Epithelial cell of esophagus (primary cell): ENCODE data around the gene SYVN1.

ENCODE experiments used
- DNase-seq: peaks from one replicate; pipeline ENCODE4 v3.0.0; 2010; ENCODE audit warnings: low read depth
- H3K4me3 ChIP-seq: 2 replicates; pipeline ENCODE4 v1.5.1; 2011; ENCODE audit warnings: mild to moderate bottlenecking, low read length, control low read depth
- CTCF ChIP-seq: IDR thresholded peaks from 2 replicates; pipeline ENCODE4 v1.5.1; 2011; ENCODE audit warnings: low read depth, mild to moderate bottlenecking, low read length, control low read depth, inconsistent platforms; ENCODE audit not compliant: insufficient read depth; ENCODE audit errors: missing control alignments

The SYVN1 gene

GRCh38 chr11:65113839-65114238 lies 20.5 kb downstream of the SYVN1 start:
- no peak for TF ChIP-seq CTCF
- no peak overlapping the region for H3K4me3 ChIP-seq
- DNase-seq: no peak

- DNase-seq: no peak
- no peak for TF ChIP-seq CTCF
- H3K4me3 ChIP-seq: peak overlapping the region; percentile 74
Observed at GRCh38 chr11:65113361-65113756, 21.0 kb downstream of the SYVN1 start.

DNA sequence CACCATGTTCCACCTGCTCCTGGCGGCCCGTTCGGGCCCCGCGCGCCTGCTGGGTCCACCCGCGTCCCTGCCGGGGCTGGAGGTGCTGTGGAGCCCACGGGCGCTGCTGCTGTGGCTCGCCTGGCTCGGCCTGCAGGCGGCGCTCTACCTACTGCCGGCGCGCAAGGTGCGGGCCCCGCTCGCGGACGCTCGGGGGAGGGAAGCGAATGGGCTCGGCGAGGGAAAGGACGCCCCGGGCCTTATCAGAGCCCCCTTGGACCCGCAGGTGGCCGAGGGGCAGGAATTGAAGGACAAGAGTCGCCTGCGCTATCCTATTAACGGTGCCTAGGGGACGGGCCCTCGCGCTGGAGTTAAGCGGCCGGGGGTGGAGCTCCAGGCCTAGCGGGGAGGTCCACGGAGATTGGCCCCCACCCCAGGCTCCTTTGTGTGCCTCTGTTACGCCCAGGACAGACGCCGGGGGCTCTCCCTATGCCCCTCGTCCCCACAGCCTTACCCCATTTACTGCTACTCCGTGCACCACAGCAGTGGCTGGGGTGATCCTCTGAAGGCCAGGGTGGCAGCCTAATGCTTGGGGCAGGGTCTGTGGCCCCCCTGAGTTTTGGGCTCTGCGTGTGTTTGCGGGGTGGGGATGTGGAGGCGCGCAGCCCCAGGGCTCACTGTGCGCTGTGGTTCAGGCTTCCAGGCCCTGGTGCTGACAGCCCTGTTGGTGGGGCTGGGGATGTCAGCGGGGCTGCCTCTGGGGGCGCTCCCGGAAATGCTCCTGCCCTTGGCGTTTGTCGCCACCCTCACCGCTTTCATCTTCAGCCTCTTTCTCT lies 21.6 kb downstream of the SYVN1 start:
- DNase-seq: peak; percentile 55
- peak overlapping the region; percentile 74 for H3K4me3 ChIP-seq
- TF ChIP-seq CTCF: peak; percentile 52

DNA sequence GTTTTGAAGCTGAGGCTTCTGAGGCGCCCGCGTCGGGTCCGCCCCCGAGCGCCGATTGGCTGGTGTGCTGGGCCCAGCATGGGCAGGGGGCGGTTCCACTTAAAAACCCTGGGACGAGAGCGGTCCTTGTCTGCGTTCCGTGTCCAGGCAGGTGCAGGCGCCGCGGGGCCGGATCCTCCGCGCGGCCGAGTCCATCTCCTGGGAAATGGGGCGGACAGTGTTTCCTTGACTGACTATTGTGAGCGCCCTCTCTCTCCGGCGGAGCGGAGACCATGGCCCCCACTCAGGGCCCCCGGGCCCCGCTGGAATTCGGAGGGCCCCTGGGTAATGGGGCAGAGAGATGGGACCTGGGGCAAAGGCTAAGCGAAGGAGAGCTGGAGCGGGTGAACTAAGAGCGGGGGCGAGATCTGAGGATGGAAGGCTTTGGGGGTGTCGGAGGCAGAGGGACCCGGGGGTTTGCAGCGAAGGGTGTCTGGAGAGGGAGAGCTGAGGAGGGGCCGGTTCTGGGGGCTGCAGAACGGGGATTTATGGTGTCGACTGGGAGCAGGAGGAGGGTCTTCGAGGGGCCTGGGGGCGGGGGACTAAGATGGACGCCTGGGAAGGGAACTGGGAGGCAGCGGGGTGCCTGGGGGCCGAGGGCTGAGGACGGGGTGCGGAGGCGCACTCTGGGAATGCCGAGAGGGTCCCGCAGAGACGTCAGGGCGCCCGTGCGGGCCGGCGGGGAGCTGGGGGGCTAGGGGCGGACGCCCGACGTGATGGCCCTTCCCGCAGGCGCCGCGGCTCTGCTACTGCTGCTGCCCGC lies 22.4 kb downstream of the SYVN1 start, which contains the start of gene TM7SF2:
TSS of gene TM7SF2 (plus strand) at position 129 of the 802 bp plus-strand sequence. CDS start at position 273, 144 bp downstream.
- TF ChIP-seq CTCF: no peak
- H3K4me3 ChIP-seq: peak within 1 kb of the TSS; percentile 74
- peak; percentile 98 for DNase-seq

- H3K4me3 ChIP-seq: no peak overlapping the region
- no peak for DNase-seq
- TF ChIP-seq CTCF: no peak
Observed at GRCh38 chr11:65111159-65111743, 23.1 kb downstream of the SYVN1 start.

DNA sequence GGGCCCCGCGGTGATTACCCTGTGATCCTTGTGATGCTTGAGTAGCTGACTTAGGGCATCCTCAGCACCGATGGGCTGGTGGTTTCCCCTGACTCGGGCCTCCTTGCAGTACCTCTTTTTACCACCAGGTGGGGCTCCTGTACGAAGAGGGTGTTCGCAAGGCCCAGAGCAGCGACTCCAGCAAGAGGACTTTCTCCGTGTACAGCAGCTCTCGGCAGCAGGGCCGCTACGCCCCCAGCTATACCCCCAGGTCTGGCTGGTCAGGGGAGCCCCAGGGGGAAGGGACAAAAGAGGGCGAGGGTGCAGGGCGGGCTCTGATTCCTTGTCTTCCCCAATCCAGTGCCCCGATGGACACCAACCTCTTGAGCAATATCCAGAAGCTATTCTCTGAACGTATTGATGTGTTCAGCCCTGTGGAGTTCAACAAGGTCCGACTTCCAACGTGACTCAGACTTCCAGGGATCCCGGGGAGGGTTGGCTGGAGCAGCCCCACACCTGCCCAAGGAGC lies 23.9 kb downstream of the SYVN1 start:
- peak; percentile 96 for TF ChIP-seq CTCF
- H3K4me3 ChIP-seq: no peak overlapping the region
- peak; percentile 78 for DNase-seq
